Astrocyte (in vitro differentiated cells and primary cell): ENCODE data around the gene NPL. TPM values are rescaled to one million over a fixed set of nuclear protein-coding genes. Genes with fewer than 3 reads are reported as not detected.

ENCODE experiments used
- DNase-seq: peaks from one replicate; pipeline ENCODE4 v3.0.0-alpha.2; 2010; ENCODE audit warnings: low read depth
- FAIRE-seq: peaks from 2 replicates; lab custom pipeline; 2011; peaks lifted over from hg19 to GRCh38; lab: Jason Lieb, UNC
- H2AFZ ChIP-seq: 2 replicates; pipeline ENCODE4 v1.6.0; 2012; ENCODE audit warnings: low read depth, low read length, inconsistent platforms
- H3K27ac ChIP-seq: 2 replicates; pipeline ENCODE4 v1.5.1; 2011; ENCODE audit warnings: low read depth, low read length, inconsistent platforms
- H3K27me3 ChIP-seq: 2 replicates; pipeline ENCODE4 v1.6.0; 2011; ENCODE audit warnings: low read length, inconsistent platforms; ENCODE audit not compliant: insufficient read depth
- H3K36me3 ChIP-seq: 2 replicates; pipeline ENCODE4 v1.5.1; 2011; ENCODE audit warnings: low read length, inconsistent platforms; ENCODE audit not compliant: insufficient read depth
- H3K4me1 ChIP-seq: 2 replicates; pipeline ENCODE4 v1.5.1; 2011; ENCODE audit warnings: low read length, inconsistent platforms; ENCODE audit not compliant: insufficient read depth
- H3K4me2 ChIP-seq: 2 replicates; pipeline ENCODE4 v1.6.0; 2012; ENCODE audit warnings: low read length, inconsistent platforms
- H3K4me3 ChIP-seq: 2 replicates; pipeline ENCODE4 v1.5.1; 2011; ENCODE audit warnings: low read depth, mild to moderate bottlenecking, low read length, inconsistent platforms; ENCODE audit not compliant: insufficient read depth
- H3K79me2 ChIP-seq: 2 replicates; pipeline ENCODE4 v1.6.0; 2012; ENCODE audit warnings: mild to moderate bottlenecking, low read length, inconsistent platforms; ENCODE audit not compliant: insufficient read depth
- H3K9ac ChIP-seq: 2 replicates; pipeline ENCODE4 v1.6.0; 2012; ENCODE audit warnings: mild to moderate bottlenecking, low read length, inconsistent platforms
- H3K9me3 ChIP-seq: 2 replicates; pipeline ENCODE4 v1.5.1; 2012; ENCODE audit warnings: low read depth, mild to moderate bottlenecking, low read length, inconsistent platforms; ENCODE audit not compliant: insufficient read depth
- H4K20me1 ChIP-seq: 2 replicates; pipeline ENCODE4 v1.6.0; 2012; ENCODE audit warnings: low read length, inconsistent platforms; ENCODE audit not compliant: insufficient read depth
- H3K27ac Mint-ChIP-seq: one replicate; pipeline ENCODE4 v1.8.0; 2021; ENCODE audit warnings: mild to moderate bottlenecking, mixed read lengths; ENCODE audit not compliant: unreplicated experiment
- H3K27me3 Mint-ChIP-seq: one replicate; pipeline ENCODE4 v1.8.0; 2021; ENCODE audit warnings: low read depth, mixed read lengths; ENCODE audit not compliant: unreplicated experiment
- H3K36me3 Mint-ChIP-seq: one replicate; pipeline ENCODE4 v1.8.0; 2021; ENCODE audit warnings: low read depth, mixed read lengths; ENCODE audit not compliant: unreplicated experiment
- H3K4me1 Mint-ChIP-seq: one replicate; pipeline ENCODE4 v1.8.0; 2021; ENCODE audit warnings: low read depth, mixed read lengths; ENCODE audit not compliant: unreplicated experiment
- H3K4me3 Mint-ChIP-seq: one replicate; pipeline ENCODE4 v1.8.0; 2021; ENCODE audit warnings: mild to moderate bottlenecking, moderate library complexity, mixed read lengths; ENCODE audit not compliant: unreplicated experiment
- H3K9me3 Mint-ChIP-seq: one replicate; pipeline ENCODE4 v1.8.0; 2021; ENCODE audit warnings: mild to moderate bottlenecking, mixed read lengths; ENCODE audit not compliant: unreplicated experiment
- EZH2 ChIP-seq: IDR thresholded peaks from 2 replicates; pipeline ENCODE4 v1.6.1; 2012; ENCODE audit warnings: mild to moderate bottlenecking, low read length, inconsistent platforms; ENCODE audit not compliant: insufficient read depth
- total RNA-seq: library from RNA; stranded (reverse); gene quantifications from 2 replicates; pipeline ENCODE4 v1.2.1, GENCODE V29; 2021
- TF ChIP-seq, protein P1 (sequence below): IDR thresholded peaks from 2 replicates; pipeline ENCODE4 v1.5.1; 2011; ENCODE audit warnings: low read depth, mild to moderate bottlenecking, inconsistent platforms, low read length, moderate library complexity; ENCODE audit not compliant: insufficient read depth

Gene NPL
- total RNA-seq, 1 donor from 2014 or later: 3.3 TPM

DNA sequence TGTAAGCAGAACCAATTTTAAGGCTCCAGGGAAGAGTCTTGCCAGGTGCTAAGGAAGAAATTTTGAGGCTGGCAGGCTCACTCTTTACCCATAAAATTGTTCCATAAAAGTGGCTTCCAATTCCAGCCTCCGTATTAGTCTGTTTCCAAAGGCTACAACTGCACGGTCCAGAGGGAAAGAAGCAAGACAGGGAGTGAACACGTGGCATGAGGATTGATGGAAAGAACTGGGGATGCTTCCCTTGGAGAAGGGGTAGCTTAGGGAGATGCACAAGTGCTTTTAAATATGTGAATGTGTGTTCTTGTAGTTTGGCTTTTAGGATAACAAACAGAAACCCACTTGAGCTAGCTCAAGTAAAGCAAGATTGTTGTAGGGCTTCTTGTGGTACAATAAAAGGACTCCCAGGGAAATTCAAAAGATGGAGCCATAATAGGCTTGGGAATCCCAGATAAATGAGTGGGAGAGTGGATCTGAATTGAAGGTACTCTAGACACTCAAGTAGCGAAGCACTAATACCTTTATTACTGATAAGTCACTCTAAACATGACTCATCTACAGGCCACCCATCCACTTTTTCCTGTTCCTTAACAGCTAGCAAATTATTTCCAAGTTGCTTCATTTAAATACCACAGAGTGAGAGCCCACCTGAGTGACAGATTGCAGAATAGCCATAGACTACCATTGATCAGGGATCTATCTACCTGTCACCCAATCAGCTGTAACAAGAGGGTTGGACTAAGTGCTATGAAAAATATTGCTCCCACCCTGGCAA is 34.8 kb upstream of the NPL start:
- no peak overlapping the region for H3K27ac Mint-ChIP-seq
- TF ChIP-seq, protein P1, sequence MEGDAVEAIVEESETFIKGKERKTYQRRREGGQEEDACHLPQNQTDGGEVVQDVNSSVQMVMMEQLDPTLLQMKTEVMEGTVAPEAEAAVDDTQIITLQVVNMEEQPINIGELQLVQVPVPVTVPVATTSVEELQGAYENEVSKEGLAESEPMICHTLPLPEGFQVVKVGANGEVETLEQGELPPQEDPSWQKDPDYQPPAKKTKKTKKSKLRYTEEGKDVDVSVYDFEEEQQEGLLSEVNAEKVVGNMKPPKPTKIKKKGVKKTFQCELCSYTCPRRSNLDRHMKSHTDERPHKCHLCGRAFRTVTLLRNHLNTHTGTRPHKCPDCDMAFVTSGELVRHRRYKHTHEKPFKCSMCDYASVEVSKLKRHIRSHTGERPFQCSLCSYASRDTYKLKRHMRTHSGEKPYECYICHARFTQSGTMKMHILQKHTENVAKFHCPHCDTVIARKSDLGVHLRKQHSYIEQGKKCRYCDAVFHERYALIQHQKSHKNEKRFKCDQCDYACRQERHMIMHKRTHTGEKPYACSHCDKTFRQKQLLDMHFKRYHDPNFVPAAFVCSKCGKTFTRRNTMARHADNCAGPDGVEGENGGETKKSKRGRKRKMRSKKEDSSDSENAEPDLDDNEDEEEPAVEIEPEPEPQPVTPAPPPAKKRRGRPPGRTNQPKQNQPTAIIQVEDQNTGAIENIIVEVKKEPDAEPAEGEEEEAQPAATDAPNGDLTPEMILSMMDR: no peak
- TF ChIP-seq EZH2: no peak
- H3K36me3 ChIP-seq: no peaks in the 10 kb centered on the region
- no peaks in the 10 kb centered on the region for H3K36me3 Mint-ChIP-seq
- H3K27me3 ChIP-seq: no peaks in the 10 kb centered on the region
- no peaks in the 10 kb centered on the region for H3K9me3 Mint-ChIP-seq
- no peaks in the 10 kb centered on the region for H3K9me3 ChIP-seq
- no peak overlapping the region for H3K4me3 ChIP-seq
- peaks cover 15% of the 10 kb centered on the region for H3K4me1 Mint-ChIP-seq
- DNase-seq: no peak
- FAIRE-seq: no peak
- no peaks in the 10 kb centered on the region for H3K79me2 ChIP-seq
- H3K9ac ChIP-seq: no peak overlapping the region
- no peak overlapping the region for H3K4me3 Mint-ChIP-seq
- no peak overlapping the region for H3K4me2 ChIP-seq
- no peaks in the 10 kb centered on the region for H3K27me3 Mint-ChIP-seq
- H2AFZ ChIP-seq: no peak overlapping the region
- no peaks in the 10 kb centered on the region for H4K20me1 ChIP-seq
- peaks cover 13% of the 10 kb centered on the region for H3K4me1 ChIP-seq
- H3K27ac ChIP-seq: no peak overlapping the region

DNA sequence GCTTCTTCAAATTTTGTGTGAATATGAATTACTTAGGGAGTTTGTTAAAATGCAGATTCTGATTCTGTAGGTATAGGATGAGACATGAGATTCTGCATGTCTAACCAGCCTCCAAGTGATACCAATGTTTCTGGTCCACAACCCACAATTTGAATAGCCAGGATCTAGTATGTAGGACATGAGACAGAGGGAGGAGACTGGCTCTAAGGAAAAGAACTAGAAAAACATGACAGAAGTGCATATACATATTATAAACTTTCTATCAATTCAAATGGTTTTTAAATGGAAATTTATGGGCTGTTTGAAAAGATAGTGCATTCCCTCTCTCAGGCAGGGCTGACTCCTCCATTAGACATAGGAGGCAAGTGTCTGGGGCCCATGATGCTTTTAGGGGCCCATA is 33.9 kb upstream of the NPL start:
- H3K79me2 ChIP-seq: no peaks in the 10 kb centered on the region
- H3K4me1 ChIP-seq: peaks cover 13% of the 10 kb centered on the region
- TF ChIP-seq, protein P1: no peak
- no peak for TF ChIP-seq EZH2
- H3K9ac ChIP-seq: no peak overlapping the region
- Mint-ChIP-seq H3K9me3 (no peaks in the 10 kb centered on the region), H3K4me3 (no peak overlapping the region), H3K36me3 (no peaks in the 10 kb centered on the region), H3K4me1 (peaks cover 15% of the 10 kb centered on the region), H3K27ac (no peak overlapping the region), H3K27me3 (no peaks in the 10 kb centered on the region)
- no peaks in the 10 kb centered on the region for H3K9me3 ChIP-seq
- H4K20me1 ChIP-seq: no peaks in the 10 kb centered on the region
- H3K27ac ChIP-seq: no peak overlapping the region
- no peak overlapping the region for H2AFZ ChIP-seq
- no peaks in the 10 kb centered on the region for H3K27me3 ChIP-seq
- FAIRE-seq (no peak), DNase-seq (no peak)
- H3K4me3 ChIP-seq: no peak overlapping the region
- H3K36me3 ChIP-seq: no peaks in the 10 kb centered on the region
- H3K4me2 ChIP-seq: no peak overlapping the region

DNA sequence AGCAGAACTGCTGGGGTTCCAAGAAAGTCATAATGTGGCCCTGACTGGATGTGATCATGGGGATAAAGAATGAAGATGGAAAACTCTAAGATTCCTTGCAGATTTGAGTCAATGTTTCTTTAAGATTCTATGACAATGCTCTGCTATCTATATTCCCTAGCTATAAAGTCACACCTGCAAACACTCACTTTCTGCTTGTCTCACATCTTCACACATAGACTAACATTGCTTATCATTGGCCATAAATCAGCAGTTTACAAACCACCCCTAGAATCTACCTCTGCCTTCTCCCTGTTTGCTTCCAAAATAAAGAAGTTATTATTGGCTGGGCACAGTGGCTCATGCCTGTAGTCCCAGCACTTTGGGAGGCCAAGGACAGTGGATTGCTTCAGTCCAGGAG is 33.1 kb upstream of the NPL start:
- H3K4me1 Mint-ChIP-seq: peaks cover 13% of the 10 kb centered on the region
- no peak for TF ChIP-seq EZH2
- TF ChIP-seq, protein P1: no peak
- H3K27me3 ChIP-seq: no peaks in the 10 kb centered on the region
- H3K36me3 Mint-ChIP-seq: no peaks in the 10 kb centered on the region
- H3K9ac ChIP-seq: no peak overlapping the region
- DNase-seq (no peak), FAIRE-seq (no peak)
- no peaks in the 10 kb centered on the region for H3K27me3 Mint-ChIP-seq
- no peak overlapping the region for H3K4me2 ChIP-seq
- no peaks in the 10 kb centered on the region for H3K79me2 ChIP-seq
- no peak overlapping the region for H3K4me3 Mint-ChIP-seq
- no peaks in the 10 kb centered on the region for H3K36me3 ChIP-seq
- H3K9me3 Mint-ChIP-seq: peaks cover 5% of the 10 kb centered on the region
- no peaks in the 10 kb centered on the region for H3K9me3 ChIP-seq
- peaks cover 13% of the 10 kb centered on the region for H3K4me1 ChIP-seq
- H3K27ac Mint-ChIP-seq: no peak overlapping the region
- H3K4me3 ChIP-seq: no peak overlapping the region
- H2AFZ ChIP-seq: no peak overlapping the region
- H3K27ac ChIP-seq: no peak overlapping the region
- H4K20me1 ChIP-seq: no peaks in the 10 kb centered on the region
